Thyroid gland (tissue), 4 donors: ENCODE measurements around the gene APP.

ENCODE experiments used
- CTCF ChIP-seq, 6 experiments: fragments of 200-600 bp in 3 of 6; fragments of 450-650 bp in 3 of 6; sonication (generic) in 3 of 6; IDR thresholded peaks; one replicate each; pipeline ENCODE4 v1.5.1; 2016 to 2019; ENCODE audit warnings: antibody characterized with exemption in 6 of 6, mild to moderate bottlenecking in 2 of 6, inconsistent platforms in 1 of 6, moderate library complexity in 1 of 6
- POLR2A ChIP-seq, 2 donors: fragments of 450-650 bp; IDR thresholded peaks; one replicate each; pipeline ENCODE4 v1.6.1; 2017; ENCODE audit warnings: antibody characterized with exemption in 2 of 2, mild to moderate bottlenecking in 2 of 2, moderate library complexity in 1 of 2

- TF ChIP-seq CTCF (IDR thresholded peaks at IDR 0.05): no peak
- TF ChIP-seq POLR2A (IDR thresholded peaks at IDR 0.05): no peak
These were observed 265.4 kb downstream of the APP start for GRCh38 chr21:25905126-25905525.
